Right atrium auricular region (tissue), 2 donors: ENCODE results near the gene F13A1. TPM values are rescaled to one million over a fixed set of nuclear protein-coding genes. Genes with fewer than 3 reads are reported as not detected.

Experiments used
- DNase-seq: peaks from one replicate; pipeline ENCODE4 v3.0.0-alpha.2; 2019; ENCODE audit warnings: low spot score
- H3K27ac ChIP-seq, 2 donors: fragments of 200-600 bp; sonication (generic); 1 replicate in 1 of 2; 2 replicates in 1 of 2; pipeline ENCODE4 v1.5.1; 2016 to 2019
- H3K27me3 ChIP-seq, 2 donors: fragments of 200-600 bp; sonication (generic); one replicate each; pipeline versions ENCODE4 v1.5.1 to v1.6.0; 2017 to 2019
- H3K36me3 ChIP-seq: fragments of 200-600 bp; sonication (generic); one replicate; pipeline ENCODE4 v1.5.1; 2016
- H3K4me1 ChIP-seq, 2 donors: fragments of 200-600 bp; sonication (generic); one replicate each; pipeline versions ENCODE4 v1.5.1 to v1.6.0; 2017 to 2019
- H3K4me3 ChIP-seq, 2 donors: fragments of 200-600 bp; sonication (generic); 1 replicate in 1 of 2; 2 replicates in 1 of 2; pipeline ENCODE4 v1.5.1; 2017 to 2019; ENCODE audit warnings: mild to moderate bottlenecking in 1 of 2, moderate library complexity in 1 of 2
- H3K9me3 ChIP-seq, 2 donors: fragments of 200-600 bp; sonication (generic); one replicate each; pipeline ENCODE4 v1.5.1; 2019
- CTCF ChIP-seq, 2 donors: fragments of 200-600 bp; sonication (generic); IDR thresholded peaks; one replicate each; pipeline ENCODE4 v1.5.1; 2019; ENCODE audit warnings: antibody characterized with exemption in 2 of 2
- total RNA-seq, 2 donors: library from RNA; depleted of rRNA; stranded (reverse); fragments of >200 nt; gene quantifications; one replicate each; pipeline ENCODE4 v1.1.0, GENCODE V29; 2016

The F13A1 gene
- total RNA-seq, 2 donors from 2014 or later = 30.4 to 33.2 TPM

DNA sequence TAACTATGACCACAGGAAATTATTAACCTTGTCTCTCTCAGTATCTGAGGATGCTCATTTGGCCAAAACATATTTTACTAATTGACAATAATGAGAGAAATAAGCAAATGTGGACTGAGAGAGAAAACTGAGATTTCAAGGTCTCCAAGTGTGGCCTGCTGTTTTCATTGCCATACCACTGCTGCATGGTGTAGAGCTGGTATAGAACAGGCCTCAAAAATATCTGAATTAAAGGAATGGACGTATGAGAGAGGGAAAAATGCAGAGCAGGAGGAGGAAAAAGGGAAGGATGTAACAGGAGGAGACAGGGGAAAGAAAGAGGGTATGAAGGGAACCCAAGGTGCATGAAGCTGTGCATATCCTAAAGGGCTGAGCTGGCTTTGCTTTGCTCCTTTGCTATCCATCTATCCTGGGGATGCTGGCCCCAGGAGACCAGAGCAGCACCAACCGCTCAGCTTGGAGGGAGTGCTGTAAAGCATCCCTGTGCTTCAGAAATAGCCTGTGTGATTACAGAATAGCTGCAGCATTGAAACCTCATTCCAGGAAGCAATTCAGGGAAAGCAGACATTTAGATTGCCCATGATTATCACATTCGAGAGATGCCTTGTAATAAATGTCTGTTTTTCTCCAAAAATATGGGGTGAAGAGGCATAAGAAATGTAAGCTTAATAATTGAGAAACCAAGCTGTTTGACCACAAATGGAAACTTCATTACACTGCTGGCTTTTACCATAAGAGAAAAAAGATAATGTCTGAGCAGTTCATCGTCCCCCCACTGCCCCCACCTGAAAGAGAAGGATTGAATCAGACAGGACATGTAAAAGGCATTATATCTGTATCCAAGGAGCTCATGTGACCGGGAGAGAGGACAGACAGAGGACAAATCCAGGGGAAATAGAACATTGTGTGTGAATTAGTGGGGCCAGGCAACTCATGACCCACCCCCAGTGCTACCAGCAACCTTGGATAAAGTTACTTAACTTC, 80.6 kb downstream of the F13A1 start:
- H3K9me3 ChIP-seq = no peaks in the 10 kb centered on the region
- H3K4me3 ChIP-seq = no peak overlapping the region
- no peaks in the 10 kb centered on the region for H3K4me1 ChIP-seq
- TF ChIP-seq CTCF (IDR thresholded peaks at IDR 0.05) = no peak
- H3K36me3 ChIP-seq = no peaks in the 10 kb centered on the region
- no peak overlapping the region for H3K27ac ChIP-seq
- DNase-seq = no peak
- no peaks in the 10 kb centered on the region for H3K27me3 ChIP-seq

- no peak for DNase-seq
- H3K9me3 ChIP-seq = no peaks in the 10 kb centered on the region
- H3K27ac ChIP-seq = no peak overlapping the region
- no peak overlapping the region for H3K4me3 ChIP-seq
- TF ChIP-seq CTCF (IDR thresholded peaks at IDR 0.05) = no peak
- H3K36me3 ChIP-seq = no peaks in the 10 kb centered on the region
- no peaks in the 10 kb centered on the region for H3K27me3 ChIP-seq
- H3K4me1 ChIP-seq = no peaks in the 10 kb centered on the region
Measured at GRCh38 chr6:6236730-6237469, 83.6 kb downstream of the F13A1 start.

- TF ChIP-seq CTCF (IDR thresholded peaks at IDR 0.05) = no peak
- H3K27ac ChIP-seq = no peak overlapping the region
Measured at GRCh38 chr6:6235786-6236185, 84.7 kb downstream of the F13A1 start.

DNA sequence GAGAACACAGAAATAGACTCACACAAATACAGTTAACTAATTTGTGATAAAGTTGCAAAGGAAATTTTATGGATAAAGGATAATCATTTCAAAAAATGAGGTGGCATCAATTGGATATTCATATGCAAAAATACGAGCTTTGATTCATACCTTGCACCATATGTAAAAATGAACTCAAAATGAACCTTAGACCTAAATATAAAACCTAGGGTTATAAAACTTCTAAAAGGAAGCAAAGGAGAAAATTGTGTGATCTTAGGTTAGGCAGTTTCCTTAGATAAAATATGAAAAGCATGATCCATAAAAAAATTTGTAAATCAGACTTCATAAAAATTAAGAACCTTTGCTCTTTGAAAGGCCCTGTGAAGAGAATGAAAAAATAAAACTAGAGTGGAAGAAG, 85.5 kb downstream of the F13A1 start:
- H3K36me3 ChIP-seq = no peaks in the 10 kb centered on the region
- no peaks in the 10 kb centered on the region for H3K9me3 ChIP-seq
- no peak for DNase-seq
- H3K4me1 ChIP-seq = no peaks in the 10 kb centered on the region
- no peak overlapping the region for H3K27ac ChIP-seq
- no peak overlapping the region for H3K4me3 ChIP-seq
- TF ChIP-seq CTCF (IDR thresholded peaks at IDR 0.05) = no peak
- no peaks in the 10 kb centered on the region for H3K27me3 ChIP-seq

More at GRCh38 chr6:6235786-6236185, 84.7 kb downstream of the F13A1 start:
- DNase-seq = no peak
- Histone ChIP-seq H3K36me3 (no peaks in the 10 kb centered on the region), H3K27me3 (no peaks in the 10 kb centered on the region), H3K9me3 (no peaks in the 10 kb centered on the region), H3K4me3 (no peak overlapping the region), H3K4me1 (no peaks in the 10 kb centered on the region)

DNA sequence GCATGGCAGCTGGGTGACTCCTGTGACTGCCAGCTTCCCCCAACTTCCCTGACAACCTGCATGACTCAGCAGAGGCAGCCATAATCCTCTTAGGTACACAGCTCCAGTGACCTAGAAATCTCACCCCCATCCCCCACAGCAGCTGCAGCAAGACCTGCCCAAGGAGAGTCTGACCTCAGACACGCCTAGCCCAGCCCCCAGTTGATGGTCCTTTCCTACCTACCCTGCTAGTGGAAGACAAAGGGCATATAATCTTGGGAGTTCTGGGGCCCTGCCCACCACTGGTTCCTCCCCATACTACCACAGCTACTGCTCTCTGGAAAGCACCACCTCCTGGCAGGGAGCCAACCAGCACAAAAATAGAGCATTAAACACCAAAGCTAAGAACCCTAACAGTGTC, 90.2 kb downstream of the F13A1 start:
- TF ChIP-seq CTCF (IDR thresholded peaks at IDR 0.05) = no peak
- Histone ChIP-seq H3K36me3 (no peaks in the 10 kb centered on the region), H3K4me1 (no peaks in the 10 kb centered on the region), H3K9me3 (no peaks in the 10 kb centered on the region), H3K27ac (no peak overlapping the region), H3K27me3 (no peaks in the 10 kb centered on the region), H3K4me3 (no peak overlapping the region)
- no peak for DNase-seq
